AG04449 (cell line): ENCODE data around the gene NDUFV1.
"Not testable (repeated sequence)": the region's sequence is repeated elsewhere in the genome, so short reads cannot be mapped to it uniquely, and the experiment has no call there.

Source experiments
- CTCF ChIA-PET: fragments of 350-600 bp; formaldehyde crosslinking; extraction: SDS; loops from one replicate; lab custom pipeline; 2021; ENCODE audit warnings: antibody characterized with exemption; lab: Yijun Ruan, JAX
- POLR2A ChIA-PET: fragments of 400-600, 350-600 bp; formaldehyde crosslinking; extraction: SDS; loops from one replicate; lab custom pipeline; 2020; ENCODE audit warnings: antibody characterized with exemption, inconsistent platforms; lab: Yijun Ruan, JAX
- DNase-seq: peaks from one replicate; pipeline ENCODE4 v3.0.0-alpha.2; 2010; ENCODE audit warnings: low read depth, low spot score
- H3K4me3 ChIP-seq: 2 replicates; pipeline ENCODE4 v1.5.1; 2011; ENCODE audit warnings: low read depth, mild to moderate bottlenecking, control low read depth, low read length
- CTCF ChIP-seq: IDR thresholded peaks from one replicate; pipeline ENCODE4 v1.5.1; 2011; ENCODE audit warnings: mild to moderate bottlenecking, moderate library complexity, low read length, control low read depth, inconsistent platforms; ENCODE audit not compliant: insufficient read depth; ENCODE audit errors: missing control alignments

The NDUFV1 gene

GRCh38 chr11:67613960-67614715, 7.4 kb downstream of the NDUFV1 start:
- peak overlapping the region; percentile 32; the same call in 1 of the 2 replicates for H3K4me3 ChIP-seq
- peak; percentile 81 for TF ChIP-seq CTCF
- CTCF ChIA-PET, result interaction anchor here (1.1 to 7.7 kb wide), 13 partner anchors 8 to 54 kb away, joined by 3 to 104 read pairs (median 5); partner anchors contain the start of genes GSTP1 and NUDT8
- POLR2A ChIA-PET, result no interaction called here
- DNase-seq, result no peak

- ChIA-PET POLR2A (no interaction called here), CTCF (interaction anchor here (1.1 to 7.7 kb wide), 13 partner anchors 8 to 55 kb away, joined by 3 to 104 read pairs (median 5); partner anchors contain the start of genes GSTP1 and NUDT8)
- peak; percentile 52 for TF ChIP-seq CTCF
- DNase-seq, result no peak
- H3K4me3 ChIP-seq, result no peak overlapping the region
Measured at GRCh38 chr11:67614730-67615714, 8.3 kb downstream of the NDUFV1 start.

GRCh38 chr11:67615728-67616430, 9.1 kb downstream of the NDUFV1 start:
- no peak overlapping the region for H3K4me3 ChIP-seq
- DNase-seq, result no peak
- ChIA-PET CTCF (interaction anchor here (2.6 to 7.7 kb wide), 3 partner anchors 8 to 13 kb away, joined by 12 to 104 read pairs (median 14); partner anchors contain the start of gene NUDT8), POLR2A (no interaction called here)
- TF ChIP-seq CTCF, result no peak

GRCh38 chr11:67616431-67617242, 9.9 kb downstream of the NDUFV1 start:
- no peak overlapping the region for H3K4me3 ChIP-seq
- TF ChIP-seq CTCF, result no peak
- ChIA-PET CTCF (interaction anchor here (1.4 to 7.7 kb wide), 4 partner anchors 8 to 23 kb away, joined by 3 to 104 read pairs (median 13); partner anchors contain the start of genes NUDT8 and TBX10), POLR2A (no interaction called here)
- no peak for DNase-seq

- no peak for TF ChIP-seq CTCF
- ChIA-PET POLR2A (interaction anchor here (0.7 kb wide), 1 partner anchor 1178 kb away, joined by 3 read pairs; no protein-coding TSS in a partner anchor), CTCF (interaction anchor here (0.7 to 7.7 kb wide), 4 partner anchors 9 to 22 kb away, joined by 3 to 104 read pairs (median 8); partner anchors contain the start of genes NUDT8 and TBX10)
- no peak for DNase-seq
- H3K4me3 ChIP-seq, result no peak overlapping the region
Measured at GRCh38 chr11:67617243-67617953, 10.7 kb downstream of the NDUFV1 start.

- POLR2A ChIA-PET, DNase-seq, H3K4me3 ChIP-seq: not testable (repeated sequence)
- CTCF ChIA-PET, result interaction anchor here (3.5 kb wide), 1 partner anchor 11 kb away, joined by 21 read pairs; the partner anchor contains the start of gene NUDT8
Measured at GRCh38 chr11:67618901-67619659, 12.3 kb downstream of the NDUFV1 start.
